GM21528 (cell line): ENCODE measurements around the gene CABS1.

Experiments
- ATAC-seq: cut with Tn5 transposase; IDR thresholded peaks from one replicate; pipeline ENCODE4 v1.9.1; 2021; ENCODE audit warnings: mild to moderate bottlenecking, moderate library complexity; ENCODE audit not compliant: unreplicated experiment, low FRiP score

The CABS1 gene

DNA sequence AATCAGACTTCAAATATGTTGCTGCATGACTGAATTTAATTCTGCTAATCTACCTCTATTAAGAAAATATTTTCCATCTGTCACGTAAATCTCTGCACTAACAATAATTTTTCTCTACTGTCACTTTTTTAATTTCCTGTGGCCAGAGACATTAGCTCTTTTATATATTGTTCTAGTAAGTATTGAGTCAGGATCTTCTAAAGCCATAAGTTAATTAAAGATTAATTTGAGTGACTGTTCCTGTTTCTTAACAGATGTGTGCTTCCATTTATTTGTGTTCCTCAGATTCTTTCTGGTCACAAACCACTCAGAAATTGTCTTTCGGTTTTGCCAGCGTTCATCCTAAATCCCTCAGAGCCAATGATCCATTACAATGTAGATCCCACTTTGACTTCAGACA is 45.8 kb downstream of the CABS1 start:
- no peak for ATAC-seq

DNA sequence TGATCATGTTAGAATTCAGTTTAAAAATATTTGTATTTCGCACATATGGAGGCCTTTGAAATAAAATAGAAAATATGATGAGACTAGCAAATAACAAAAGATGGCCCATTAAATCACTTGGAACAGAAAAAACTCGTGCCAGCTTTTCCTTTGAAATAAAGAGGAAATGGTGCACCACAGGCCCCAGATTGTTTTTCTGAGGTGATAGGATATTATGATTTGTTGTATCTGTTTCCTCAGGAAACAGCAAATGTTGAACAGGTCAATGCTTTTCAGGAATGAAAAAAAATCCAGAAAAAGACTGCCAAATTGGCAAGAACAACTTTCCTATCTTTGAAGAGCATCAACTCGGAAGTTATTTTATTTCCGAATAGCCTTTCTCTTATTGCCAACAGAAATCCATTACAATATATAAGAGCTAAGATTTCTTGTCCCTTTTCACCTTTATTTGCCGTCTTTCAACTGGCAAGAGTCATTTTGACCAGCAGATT is 48.0 kb downstream of the CABS1 start, which contains the start of gene SMR3B:
Gene SMR3B (plus strand): TSS at position 441 of the 491 bp plus-strand sequence. CDS start 1,380 bp downstream, outside the sequence.
- ATAC-seq, result no peak
